GM19372 (cell line): ENCODE results near the gene GJD3.

ENCODE experiments used
- ATAC-seq: cut with Tn5 transposase; IDR thresholded peaks from one replicate; pipeline ENCODE4 v1.9.1; 2021; ENCODE audit warnings: mild to moderate bottlenecking, low read depth, moderate library complexity; ENCODE audit not compliant: unreplicated experiment

GJD3 gene

GRCh38 chr17:40354221-40355122, 10.1 kb downstream of the GJD3 start:
- no peak for ATAC-seq

GRCh38 chr17:40352779-40353394, 11.7 kb downstream of the GJD3 start:
- ATAC-seq: no peak

- ATAC-seq: no peak
These were observed 12.2 kb downstream of the GJD3 start for GRCh38 chr17:40352237-40352778.

DNA sequence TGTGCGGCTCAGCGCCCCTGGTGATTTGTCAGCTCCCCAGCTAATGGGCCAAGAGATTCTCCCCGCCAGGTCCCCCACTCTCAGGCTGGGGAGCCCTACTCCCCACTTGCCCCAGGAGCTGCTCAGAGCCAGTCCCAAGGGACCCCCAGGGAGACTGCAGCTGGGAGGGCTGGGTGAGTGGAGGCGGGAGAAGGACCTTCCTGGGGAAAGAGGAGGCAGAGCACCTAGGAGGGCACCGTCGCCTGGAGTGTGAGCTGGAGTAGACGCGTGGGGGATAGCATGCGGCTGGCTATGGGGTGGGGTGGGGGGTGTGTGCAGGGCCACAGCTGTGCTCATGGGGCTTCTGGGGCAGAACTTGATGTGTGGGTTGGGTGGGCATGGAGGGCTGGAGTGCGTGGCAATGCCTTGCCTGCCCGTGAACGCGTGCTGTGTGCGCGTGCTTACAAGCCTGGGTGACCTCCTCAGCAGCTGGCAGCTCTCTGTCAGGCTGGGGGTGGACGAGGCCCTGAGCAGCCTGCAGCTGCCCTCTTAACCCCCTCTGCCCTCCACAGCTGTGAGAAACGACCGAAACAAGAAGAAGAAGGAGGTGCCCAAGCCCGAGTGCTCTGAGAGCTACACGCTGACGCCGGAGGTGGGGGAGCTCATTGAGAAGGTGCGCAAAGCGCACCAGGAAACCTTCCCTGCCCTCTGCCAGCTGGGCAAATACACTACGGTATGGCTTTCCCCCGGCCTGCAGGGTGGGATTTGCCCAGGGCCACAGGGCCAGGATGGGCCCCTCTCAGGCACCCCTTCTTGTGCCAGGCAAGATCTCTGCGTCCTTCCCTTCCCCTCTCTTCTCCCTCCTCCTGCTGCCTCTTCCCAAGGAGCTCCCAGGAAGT, 12.9 kb downstream of the GJD3 start:
- ATAC-seq: no peak

- no peak for ATAC-seq
These were observed 13.7 kb downstream of the GJD3 start for GRCh38 chr17:40350689-40351358.

GRCh38 chr17:40349895-40350688, 14.4 kb downstream of the GJD3 start:
- no peak for ATAC-seq

GRCh38 chr17:40349477-40349894, 15.1 kb downstream of the GJD3 start:
- ATAC-seq: no peak

- ATAC-seq: no peak
These were observed 15.7 kb downstream of the GJD3 start for GRCh38 chr17:40348562-40349476.

GRCh38 chr17:40348136-40348504, 16.4 kb downstream of the GJD3 start:
- no peak for ATAC-seq

DNA sequence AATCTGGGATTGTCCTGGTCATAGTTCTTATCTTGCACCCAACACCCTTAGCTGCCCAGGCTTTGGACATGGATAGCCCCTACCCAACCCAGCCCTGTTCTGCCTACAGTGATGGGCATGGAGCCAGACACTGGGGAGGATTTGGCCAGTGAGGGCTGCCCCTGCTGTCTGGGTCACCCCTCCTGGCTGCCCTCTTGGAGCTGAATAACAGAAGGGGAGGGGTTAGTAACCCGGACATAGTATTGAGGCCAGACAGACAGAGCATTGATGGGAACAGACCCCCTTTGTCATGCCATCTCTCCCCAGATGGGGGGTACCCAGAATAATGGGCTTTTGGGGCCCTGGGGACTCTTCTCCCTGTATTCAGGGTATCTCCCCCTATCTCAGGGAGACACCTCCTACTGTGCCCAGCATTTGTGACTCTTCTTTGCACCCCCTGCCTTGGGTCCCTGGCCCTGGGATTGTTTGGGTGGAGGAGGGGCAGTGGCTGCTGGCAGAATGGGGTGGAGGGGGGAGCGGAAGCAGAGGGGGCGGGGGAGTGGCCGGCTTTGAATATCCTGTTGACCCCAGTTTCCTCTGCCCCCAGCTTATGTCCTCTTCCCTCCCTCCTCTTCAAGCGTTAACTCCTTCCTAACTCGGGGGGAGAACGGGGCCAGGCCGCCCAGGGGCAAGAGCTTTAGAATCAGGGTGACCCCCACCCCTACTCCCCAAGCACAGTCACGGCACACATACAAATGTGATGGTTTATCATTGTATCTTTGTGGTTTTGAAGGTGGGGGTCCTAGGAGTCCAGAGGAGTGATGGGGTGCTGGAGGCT, 17.0 kb downstream of the GJD3 start:
- no peak for ATAC-seq

DNA sequence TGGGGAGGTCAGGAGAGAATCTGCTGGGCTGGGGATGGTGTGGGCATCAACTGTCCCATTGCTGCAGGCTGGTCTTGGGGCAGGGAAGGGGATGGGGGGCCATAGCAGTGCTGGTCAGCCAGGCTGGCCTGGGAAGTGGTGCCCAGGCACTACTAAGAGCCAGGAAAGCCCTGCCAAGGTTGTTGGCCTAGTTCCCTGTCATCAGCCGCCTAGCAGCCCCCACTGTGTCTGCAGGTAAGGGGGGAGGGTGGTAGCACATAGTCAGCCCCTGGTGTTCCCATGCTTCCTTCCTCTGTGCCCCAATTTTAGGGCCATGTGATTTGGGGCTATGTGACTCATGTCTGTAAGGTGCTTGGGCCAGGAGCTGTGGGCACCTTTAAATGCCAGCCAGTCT, 17.8 kb downstream of the GJD3 start:
- no peak for ATAC-seq

DNA sequence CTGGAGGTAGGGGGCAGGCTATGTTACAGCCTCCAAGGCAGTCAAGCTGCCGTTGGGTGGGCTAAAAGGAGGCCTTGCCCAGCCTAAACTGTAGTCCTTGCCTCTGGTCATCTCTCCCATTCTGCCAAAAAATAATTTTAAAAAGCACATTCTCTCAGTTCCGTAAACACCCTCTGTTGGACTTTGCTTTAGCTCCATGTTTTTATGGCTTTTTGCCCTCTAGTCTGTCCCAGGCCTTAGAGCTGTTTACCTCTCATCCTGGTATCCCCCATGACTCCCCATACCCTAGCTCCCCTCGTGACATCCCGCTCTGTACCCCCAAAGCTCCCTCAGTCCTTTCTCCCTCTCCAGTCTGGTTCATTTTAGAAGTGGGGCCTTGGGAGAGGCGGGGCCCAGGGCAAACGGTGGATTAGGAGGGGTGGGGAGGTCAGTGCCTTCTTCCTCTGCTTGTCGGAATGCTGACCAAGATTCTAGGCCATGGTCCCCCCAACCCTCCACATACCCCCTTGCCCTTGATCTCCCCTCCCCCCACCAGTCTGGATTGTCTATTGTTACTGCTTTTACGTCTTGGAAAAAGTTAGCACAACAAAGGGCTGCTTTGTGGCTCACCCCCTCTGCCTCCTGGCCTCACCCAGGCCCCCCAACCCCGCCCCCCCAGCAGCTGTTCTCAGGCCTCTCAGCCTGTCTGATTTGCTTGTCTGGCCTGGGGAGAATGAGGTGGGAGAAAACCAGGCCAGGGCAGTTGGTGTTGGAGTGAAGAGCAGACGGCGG, 18.4 kb downstream of the GJD3 start:
- ATAC-seq: no peak

DNA sequence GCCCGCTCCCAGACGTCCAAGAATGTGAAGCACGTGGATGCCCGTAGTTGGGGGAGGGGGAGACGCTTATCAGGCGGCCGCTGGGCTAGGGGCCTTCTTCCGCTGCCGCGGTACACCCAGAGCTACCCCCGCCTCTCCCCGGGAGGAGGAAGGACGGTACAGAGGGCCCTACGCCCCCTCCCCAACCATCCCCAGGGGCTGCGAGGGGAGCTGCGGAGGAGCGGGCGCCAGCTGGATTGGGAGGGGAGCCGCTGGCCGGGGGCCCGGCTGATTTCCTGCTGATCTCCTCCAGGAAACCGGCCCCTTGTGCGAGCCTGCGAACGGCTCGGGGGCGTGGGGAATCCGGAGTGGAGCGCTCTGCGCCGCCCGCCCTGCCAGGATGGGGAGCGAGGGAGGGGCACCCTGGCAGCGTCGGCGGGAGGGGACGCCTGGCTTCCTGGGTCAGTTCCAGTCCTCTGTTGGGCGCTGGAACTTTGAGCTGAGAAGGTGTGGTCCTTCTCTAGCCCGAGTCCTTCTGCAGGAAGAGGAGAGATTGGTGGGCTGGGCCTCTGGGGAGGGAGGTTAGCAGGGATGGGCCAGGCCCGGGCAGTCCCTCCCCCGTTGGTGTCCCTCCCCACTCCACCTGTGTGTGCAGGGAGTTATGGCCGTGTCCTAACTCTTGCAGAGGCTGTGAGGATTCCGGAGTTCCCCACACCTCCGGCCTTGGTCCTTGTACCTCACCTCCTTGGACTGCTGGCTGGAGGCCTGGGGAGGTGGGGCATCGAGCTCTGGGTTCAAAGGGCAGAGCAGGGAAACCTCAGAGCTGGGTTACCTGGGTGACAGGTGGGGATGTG, 19.2 kb downstream of the GJD3 start:
- no peak for ATAC-seq

GRCh38 chr17:40344421-40345160, 19.9 kb downstream of the GJD3 start:
- no peak for ATAC-seq
